CD4-positive, alpha-beta memory T cell (primary cell): Measurements from ENCODE around the gene TNRC6C. TPM values are rescaled to one million over a fixed set of nuclear protein-coding genes. Genes with fewer than 3 reads are reported as not detected.
"Not testable (repeated sequence)": the region's sequence is repeated elsewhere in the genome, so short reads cannot be mapped to it uniquely, and the experiment has no call there.

Source experiments
- CTCF ChIA-PET: fragments of 350-600 bp; sonication (Branson Sonifier 250); formaldehyde crosslinking; loops from one replicate; lab custom pipeline; 2021; ENCODE audit warnings: inconsistent platforms; ENCODE audit not compliant: partially characterized antibody; lab: Charles Lee
- POLR2A ChIA-PET: fragments of 350-600 bp; sonication (Branson Sonifier 250); formaldehyde crosslinking; loops from one replicate; lab custom pipeline; 2021; ENCODE audit not compliant: partially characterized antibody; lab: Charles Lee
- DNase-seq, 5 donors: peaks; one replicate each; pipeline versions ENCODE4 v3.0.0 to v3.0.0-alpha.2; 2020 to 2022; ENCODE audit warnings: mixed read lengths in 1 of 5
- H3K27ac ChIP-seq: one replicate; pipeline ENCODE4 v1.7.0; 2013; ENCODE audit warnings: low read depth, low read length
- H3K27me3 ChIP-seq: 2 replicates; pipeline ENCODE4 v1.7.0; 2013; ENCODE audit warnings: mild to moderate bottlenecking, low read length, moderate library complexity; ENCODE audit not compliant: insufficient read depth
- H3K36me3 ChIP-seq: 2 replicates; pipeline ENCODE4 v1.7.0; 2013; ENCODE audit warnings: mild to moderate bottlenecking, low read length, moderate library complexity; ENCODE audit not compliant: insufficient read depth
- H3K4me1 ChIP-seq: 2 replicates; pipeline ENCODE4 v1.7.0; 2013; ENCODE audit warnings: mild to moderate bottlenecking, low read length, moderate library complexity; ENCODE audit not compliant: insufficient read depth
- H3K4me3 ChIP-seq, 2 donors: one replicate each; pipeline ENCODE4 v1.7.0; 2013; ENCODE audit warnings: low read length in 2 of 2, mild to moderate bottlenecking in 1 of 2
- H3K9me3 ChIP-seq, 2 donors: one replicate each; pipeline ENCODE4 v1.7.0; 2013; ENCODE audit warnings: low read length in 2 of 2, control low read depth in 1 of 2; ENCODE audit not compliant: control insufficient read depth in 1 of 2
- H3K27ac Mint-ChIP-seq, 7 donors: one replicate each; pipeline ENCODE4 v1.8.0; 2020 to 2021; ENCODE audit warnings: mixed read lengths in 7 of 7, mild to moderate bottlenecking in 6 of 7, inconsistent platforms in 3 of 7, moderate library complexity in 3 of 7
- H3K27me3 Mint-ChIP-seq, 2 donors: one replicate each; pipeline ENCODE4 v1.8.0; 2020 to 2021; ENCODE audit warnings: mixed read lengths in 2 of 2
- H3K36me3 Mint-ChIP-seq, 2 donors: one replicate each; pipeline ENCODE4 v1.8.0; 2020 to 2021; ENCODE audit warnings: mixed read lengths in 2 of 2, inconsistent platforms in 1 of 2, mild to moderate bottlenecking in 1 of 2
- H3K4me1 Mint-ChIP-seq, 4 donors: one replicate each; pipeline ENCODE4 v1.8.0; 2020 to 2021; ENCODE audit warnings: mixed read lengths in 4 of 4, mild to moderate bottlenecking in 1 of 4
- H3K4me3 Mint-ChIP-seq, 8 donors: one replicate each; pipeline ENCODE4 v1.8.0; 2020 to 2021; ENCODE audit warnings: mixed read lengths in 8 of 8, mild to moderate bottlenecking in 7 of 8, moderate library complexity in 6 of 8, inconsistent platforms in 3 of 8
- H3K9me3 Mint-ChIP-seq, 8 donors: one replicate each; pipeline ENCODE4 v1.8.0; 2020 to 2021; ENCODE audit warnings: mixed read lengths in 8 of 8, mild to moderate bottlenecking in 5 of 8, inconsistent platforms in 3 of 8, moderate library complexity in 1 of 8
- intact Hi-C: fragments of 100-400 bp; cut with micrococcal nuclease; formaldehyde crosslinking; loops from one replicate; pipeline ENCODE4 v1.15.1; 2023
- polyA plus RNA-seq, 2 donors: library from polyadenylated mRNA; unstranded; fragments of 300-500 nt; fragmentation: Illumina TruSeq; gene quantifications; one replicate each; pipeline ENCODE4 v1.2.3, GENCODE V29; 2021
- total RNA-seq, 2 experiments: library from RNA; stranded (reverse); gene quantifications; one replicate each; pipeline ENCODE4 v1.2.3, GENCODE V29; 2021

TNRC6C gene
- total and polyA plus RNA-seq, 4 experiments from 2014 or later, result 1.3 to 112 (median 57.0) TPM

GRCh38 chr17:78115803-78116202 lies 157.3 kb downstream of the TNRC6C start:
- H3K9me3 Mint-ChIP-seq, intact Hi-C loops, H3K27me3 Mint-ChIP-seq, H3K27me3 ChIP-seq, H3K27ac ChIP-seq, DNase-seq, H3K4me3 Mint-ChIP-seq, H3K9me3 ChIP-seq, H3K4me3 ChIP-seq, H3K27ac Mint-ChIP-seq: not testable (repeated sequence)
- ChIA-PET POLR2A (interaction anchor here (1.6 to 13.2 kb wide), 2 partner anchors 16 to 61 kb away, joined by 5 to 805 read pairs; partner anchors contain the start of genes TMC6 and TMC8), CTCF (interaction anchor here (0.7 to 4.5 kb wide), 6 partner anchors 9 to 650 kb away, joined by 3 to 30 read pairs (median 6); partner anchors contain the start of genes TMC6 and TMC8)
- Histone ChIP-seq H3K4me1 (peaks cover 70% of the 10 kb centered on the region), H3K36me3 (peaks cover 69% of the 10 kb centered on the region)
- Mint-ChIP-seq H3K36me3 (peaks cover 26 to 51% of the 10 kb centered on the region in 2 donors), H3K4me1 (peaks cover 28 to 55% (median 40%) of the 10 kb centered on the region in 4 donors)

- peaks cover 69% of the 10 kb centered on the region for H3K36me3 ChIP-seq
- Mint-ChIP-seq H3K4me1 (peaks cover 29 to 58% (median 41%) of the 10 kb centered on the region in 4 donors), H3K4me3 (no peak overlapping the region), H3K27ac (peak overlapping the region in 1 of 7 donors; percentile 42), H3K27me3 (no peaks in the 10 kb centered on the region), H3K9me3 (no peaks in the 10 kb centered on the region), H3K36me3 (peaks cover 32 to 49% of the 10 kb centered on the region in 2 donors)
- peaks cover 76% of the 10 kb centered on the region for H3K4me1 ChIP-seq
- no peak overlapping the region for H3K4me3 ChIP-seq
- H3K27me3 ChIP-seq, result no peaks in the 10 kb centered on the region
- CTCF ChIA-PET, result interaction anchor here (0.7 to 4.5 kb wide), 6 partner anchors 9 to 649 kb away, joined by 3 to 30 read pairs (median 6); partner anchors contain the start of genes TMC6 and TMC8
- POLR2A ChIA-PET, result interaction anchor here (1.6 to 13.2 kb wide), 2 partner anchors 16 to 60 kb away, joined by 5 to 805 read pairs; partner anchors contain the start of genes TMC6 and TMC8
- DNase-seq, result no peak
- H3K9me3 ChIP-seq, result no peaks in the 10 kb centered on the region
- H3K27ac ChIP-seq, result no peak overlapping the region
- intact Hi-C loops, result no loop called here
Observed at GRCh38 chr17:78116411-78116810, 157.9 kb downstream of the TNRC6C start.

GRCh38 chr17:78117027-78117981 lies 158.8 kb downstream of the TNRC6C start:
- no peak for DNase-seq
- Mint-ChIP-seq H3K4me3 (peak overlapping the region in 4 of 8 donors; percentile 17 to 75 (median 43)), H3K36me3 (peaks cover 34 to 58% of the 10 kb centered on the region in 2 donors), H3K27me3 (no peaks in the 10 kb centered on the region), H3K4me1 (peaks cover 31 to 67% (median 49%) of the 10 kb centered on the region in 4 donors), H3K9me3 (no peaks in the 10 kb centered on the region), H3K27ac (peak overlapping the region in 5 of 7 donors; percentile 17 to 84 (median 56))
- H3K4me3 ChIP-seq, result no peak overlapping the region
- intact Hi-C loops, result no loop called here
- no peaks in the 10 kb centered on the region for H3K9me3 ChIP-seq
- H3K4me1 ChIP-seq, result peaks cover 84% of the 10 kb centered on the region
- ChIA-PET POLR2A (interaction anchor here (1.6 to 14.3 kb wide), 3 partner anchors 15 to 59 kb away, joined by 5 to 1172 read pairs (median 805); partner anchors contain the start of genes C17orf99, TMC6 and TMC8), CTCF (interaction anchor here (1.3 to 11.0 kb wide), 3 partner anchors 8 to 19 kb away, joined by 3 to 121 read pairs (median 23); no protein-coding TSS in a partner anchor)
- H3K36me3 ChIP-seq, result peaks cover 62% of the 10 kb centered on the region
- peak overlapping the region; percentile 24 for H3K27ac ChIP-seq
- no peaks in the 10 kb centered on the region for H3K27me3 ChIP-seq

GRCh38 chr17:78118801-78119241 lies 160.3 kb downstream of the TNRC6C start:
- Mint-ChIP-seq H3K4me1 (peaks cover 32 to 67% (median 49%) of the 10 kb centered on the region in 4 donors), H3K9me3 (no peaks in the 10 kb centered on the region), H3K27ac (no peak overlapping the region), H3K36me3 (peaks cover 39 to 56% of the 10 kb centered on the region in 2 donors), H3K4me3 (no peak overlapping the region), H3K27me3 (no peaks in the 10 kb centered on the region)
- intact Hi-C loops, result no loop called here
- CTCF ChIA-PET, result interaction anchor here (1.4 to 11.0 kb wide), 4 partner anchors 12 to 57 kb away, joined by 3 to 121 read pairs (median 12); partner anchors contain the start of gene TMC8
- Histone ChIP-seq H3K9me3 (no peaks in the 10 kb centered on the region), H3K36me3 (peaks cover 60% of the 10 kb centered on the region), H3K27ac (no peak overlapping the region), H3K27me3 (no peaks in the 10 kb centered on the region), H3K4me3 (no peak overlapping the region), H3K4me1 (peaks cover 84% of the 10 kb centered on the region)
- no peak for DNase-seq
- POLR2A ChIA-PET, result interaction anchor here (1.0 to 26.7 kb wide), 4 partner anchors 8 to 50 kb away, joined by 4 to 1172 read pairs (median 404); partner anchors contain the start of genes C17orf99, SYNGR2, TMC6 and TMC8

GRCh38 chr17:78120537-78120936 lies 162.0 kb downstream of the TNRC6C start:
- no peaks in the 10 kb centered on the region for H3K27me3 Mint-ChIP-seq
- ChIA-PET CTCF (interaction anchor here (1.3 to 11.0 kb wide), 4 partner anchors 10 to 56 kb away, joined by 4 to 121 read pairs (median 12); partner anchors contain the start of gene TMC8), POLR2A (interaction anchor here (1.0 to 26.7 kb wide), 8 partner anchors 10 to 131 kb away, joined by 3 to 1172 read pairs (median 6); partner anchors contain the start of genes C17orf99, TMC6 and TMC8)
- no peaks in the 10 kb centered on the region for H3K9me3 ChIP-seq
- H3K4me1 ChIP-seq, result peaks cover 85% of the 10 kb centered on the region
- H3K4me1 Mint-ChIP-seq, result peaks cover 26 to 65% (median 47%) of the 10 kb centered on the region in 4 donors
- peak overlapping the region in 1 of 2 donors; percentile 69 for H3K4me3 ChIP-seq
- peaks cover 63% of the 10 kb centered on the region for H3K36me3 ChIP-seq
- DNase-seq, result no peak
- H3K9me3 Mint-ChIP-seq, result no peaks in the 10 kb centered on the region
- intact Hi-C loops, result no loop called here
- H3K27me3 ChIP-seq, result no peaks in the 10 kb centered on the region
- H3K36me3 Mint-ChIP-seq, result peaks cover 35 to 54% of the 10 kb centered on the region in 2 donors
- peak overlapping the region; percentile 81 for H3K27ac ChIP-seq
- peak overlapping the region in 5 of 7 donors; percentile 25 to 96 (median 91) for H3K27ac Mint-ChIP-seq
- H3K4me3 Mint-ChIP-seq, result peak overlapping the region; percentile 63 to 92 (median 89)

GRCh38 chr17:78120971-78121800 lies 162.7 kb downstream of the TNRC6C start:
- peak; percentile 77 to 81 (median 78) for DNase-seq
- Mint-ChIP-seq H3K27ac (peak overlapping the region; percentile 77 to 96 (median 91)), H3K9me3 (no peaks in the 10 kb centered on the region), H3K36me3 (peaks cover 35 to 56% of the 10 kb centered on the region in 2 donors), H3K27me3 (no peaks in the 10 kb centered on the region), H3K4me1 (peaks cover 26 to 69% (median 51%) of the 10 kb centered on the region in 4 donors), H3K4me3 (peak overlapping the region; percentile 84 to 92 (median 89))
- Histone ChIP-seq H3K27ac (peak overlapping the region; percentile 81), H3K4me3 (peak overlapping the region; percentile 22 to 69), H3K36me3 (peaks cover 70% of the 10 kb centered on the region), H3K9me3 (no peaks in the 10 kb centered on the region), H3K4me1 (peaks cover 91% of the 10 kb centered on the region), H3K27me3 (no peaks in the 10 kb centered on the region)
- POLR2A ChIA-PET, result interaction anchor here (0.6 to 26.7 kb wide), 9 partner anchors 11 to 163 kb away, joined by 3 to 1172 read pairs (median 6); partner anchors contain the start of genes C17orf99, TMC6, TMC8 and TNRC6C
- intact Hi-C loops, result loop anchor here (1.0 kb wide), 2 partner anchors 8 to 13 kb away; no protein-coding TSS in a partner anchor
- CTCF ChIA-PET, result interaction anchor here (0.7 to 11.0 kb wide), 6 partner anchors 7 to 58 kb away, joined by 3 to 121 read pairs (median 5); partner anchors contain the start of gene TMC8
